GM10248 (cell line): ENCODE data around the gene PTGDR2.

Experiments used
- CTCF ChIA-PET: fragments of 300-600 bp; sonication (Branson Sonifier 250); formaldehyde crosslinking; extraction: SDS; loops from one replicate; lab custom pipeline; 2021; ENCODE audit warnings: antibody characterized with exemption; lab: Yijun Ruan, JAX
- POLR2A ChIA-PET: fragments of 350-650 bp; sonication (Branson Sonifier 250); formaldehyde crosslinking; extraction: SDS; loops from one replicate; lab custom pipeline; 2020; ENCODE audit warnings: antibody characterized with exemption; lab: Yijun Ruan, JAX
- DNase-seq: peaks from one replicate; pipeline ENCODE4 v3.0.0; 2012; ENCODE audit errors: extremely low spot score
- CTCF ChIP-seq: IDR thresholded peaks from 2 replicates; pipeline ENCODE4 v1.5.1; 2012; ENCODE audit warnings: mild to moderate bottlenecking, low read depth; ENCODE audit errors: extremely low read depth, missing control alignments, control extremely low read depth

PTGDR2 gene

GRCh38 chr11:60816590-60817157 lies 39.1 kb downstream of the PTGDR2 start:
- ChIA-PET CTCF (interaction anchor here (1.1 to 7.1 kb wide), 3 partner anchors 14 to 83 kb away, joined by 3 to 83 read pairs (median 3); no protein-coding TSS in a partner anchor), POLR2A (no interaction called here)
- no peak for TF ChIP-seq CTCF
- DNase-seq = no peak

GRCh38 chr11:60814112-60814511 lies 41.6 kb downstream of the PTGDR2 start:
- CTCF ChIA-PET = interaction anchor here (1.5 to 1.8 kb wide), 3 partner anchors 14 to 74 kb away, joined by 4 to 12 read pairs (median 4); no protein-coding TSS in a partner anchor
- DNase-seq = no peak
- POLR2A ChIA-PET = no interaction called here
- no peak for TF ChIP-seq CTCF

GRCh38 chr11:60813324-60813723 lies 42.4 kb downstream of the PTGDR2 start:
- ChIA-PET CTCF (interaction anchor here (1.5 to 1.8 kb wide), 3 partner anchors 14 to 74 kb away, joined by 4 to 12 read pairs (median 4); no protein-coding TSS in a partner anchor), POLR2A (no interaction called here)
- no peak for TF ChIP-seq CTCF
- DNase-seq = no peak

GRCh38 chr11:60810569-60810968 lies 45.2 kb downstream of the PTGDR2 start:
- no peak for TF ChIP-seq CTCF
- POLR2A ChIA-PET = no interaction called here
- CTCF ChIA-PET = interaction anchor here (1.0 to 1.3 kb wide), 2 partner anchors 11 to 48 kb away, joined by 3 to 4 read pairs; no protein-coding TSS in a partner anchor
- no peak for DNase-seq

- ChIA-PET POLR2A (no interaction called here), CTCF (interaction anchor here (1.0 to 1.3 kb wide), 2 partner anchors 11 to 47 kb away, joined by 3 to 4 read pairs; no protein-coding TSS in a partner anchor)
Observed at GRCh38 chr11:60810151-60810550, 45.6 kb downstream of the PTGDR2 start.

GRCh38 chr11:60809691-60810090 lies 46.1 kb downstream of the PTGDR2 start:
- POLR2A ChIA-PET = no interaction called here
- DNase-seq = no peak
- CTCF ChIA-PET = interaction anchor here (1.0 to 1.3 kb wide), 2 partner anchors 11 to 47 kb away, joined by 3 to 4 read pairs; no protein-coding TSS in a partner anchor
- TF ChIP-seq CTCF = no peak

More at GRCh38 chr11:60810151-60810550, 45.6 kb downstream of the PTGDR2 start:
- no peak for TF ChIP-seq CTCF
- DNase-seq = no peak
